Lower leg skin (tissue), 3 donors: ENCODE results near the gene SOAT2.

Experiments
- POLR2A ChIP-seq, 2 donors: fragments of 450-650 bp; IDR thresholded peaks; one replicate each; pipeline ENCODE4 v1.6.1; 2016 to 2017; ENCODE audit warnings: antibody characterized with exemption in 2 of 2, mild to moderate bottlenecking in 1 of 2, moderate library complexity in 1 of 2
- TF ChIP-seq, protein P1 (sequence below), 3 donors: fragments of 450-650 bp; IDR thresholded peaks; one replicate each; pipeline ENCODE4 v1.5.1; 2016; ENCODE audit warnings: antibody characterized with exemption in 3 of 3, mild to moderate bottlenecking in 3 of 3, moderate library complexity in 2 of 3

DNA sequence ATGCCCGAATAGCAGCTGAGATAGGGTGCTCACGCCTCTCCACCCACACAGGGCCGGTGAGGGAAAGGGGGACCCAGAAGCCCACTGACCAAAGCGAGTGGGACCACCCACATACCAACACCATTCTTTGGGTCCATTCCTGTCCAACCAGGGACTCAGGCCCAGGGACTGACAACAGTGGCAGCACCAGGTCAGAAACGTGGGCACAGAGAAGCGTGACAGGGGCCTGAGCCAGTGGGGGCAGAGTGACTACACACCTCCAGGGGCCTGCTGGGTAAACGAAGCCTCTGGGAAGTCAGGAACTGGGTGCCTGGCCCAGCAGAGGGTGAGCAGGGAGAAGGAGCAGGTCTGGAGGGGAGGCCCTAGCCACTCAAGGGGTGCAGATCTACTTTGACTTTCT lies 37.8 kb upstream of the SOAT2 start:
- TF ChIP-seq, protein P1, sequence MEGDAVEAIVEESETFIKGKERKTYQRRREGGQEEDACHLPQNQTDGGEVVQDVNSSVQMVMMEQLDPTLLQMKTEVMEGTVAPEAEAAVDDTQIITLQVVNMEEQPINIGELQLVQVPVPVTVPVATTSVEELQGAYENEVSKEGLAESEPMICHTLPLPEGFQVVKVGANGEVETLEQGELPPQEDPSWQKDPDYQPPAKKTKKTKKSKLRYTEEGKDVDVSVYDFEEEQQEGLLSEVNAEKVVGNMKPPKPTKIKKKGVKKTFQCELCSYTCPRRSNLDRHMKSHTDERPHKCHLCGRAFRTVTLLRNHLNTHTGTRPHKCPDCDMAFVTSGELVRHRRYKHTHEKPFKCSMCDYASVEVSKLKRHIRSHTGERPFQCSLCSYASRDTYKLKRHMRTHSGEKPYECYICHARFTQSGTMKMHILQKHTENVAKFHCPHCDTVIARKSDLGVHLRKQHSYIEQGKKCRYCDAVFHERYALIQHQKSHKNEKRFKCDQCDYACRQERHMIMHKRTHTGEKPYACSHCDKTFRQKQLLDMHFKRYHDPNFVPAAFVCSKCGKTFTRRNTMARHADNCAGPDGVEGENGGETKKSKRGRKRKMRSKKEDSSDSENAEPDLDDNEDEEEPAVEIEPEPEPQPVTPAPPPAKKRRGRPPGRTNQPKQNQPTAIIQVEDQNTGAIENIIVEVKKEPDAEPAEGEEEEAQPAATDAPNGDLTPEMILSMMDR (IDR thresholded peaks at IDR 0.05), result no peak
- TF ChIP-seq POLR2A (IDR thresholded peaks at IDR 0.05), result no peak
